ENCODE measurements around the gene SEPTIN10.
"Not testable (repeated sequence)": the region's sequence is repeated elsewhere in the genome, so short reads cannot be mapped to it uniquely, and the experiment has no call there.

The SEPTIN10 gene

GRCh38 chr2:109547280-109547679 is 66.5 kb downstream of the SEPTIN10 start:
- DNase-seq (ENCODE audit: low read depth, low spot score) = no peak
- H3K9me3 ChIP-seq (ENCODE audit: low read depth, low read length) = no peaks in the 10 kb centered on the region
- no peak overlapping the region for H3K27ac ChIP-seq
- no peak overlapping the region for H3K9ac ChIP-seq (ENCODE audit: insufficient read length)
- peaks cover 7% of the 10 kb centered on the region; the same call in 1 of the 2 replicates for H3K36me3 ChIP-seq (ENCODE audit: insufficient read depth, low read length)
- H3K4me3 ChIP-seq = no peak overlapping the region
- no peak for TF ChIP-seq POLR2AphosphoS5 (IDR thresholded peaks at IDR 0.05; ENCODE audit: borderline replicate concordance, low read depth, low read length)
- TF ChIP-seq FOXP2 (optimal IDR thresholded peaks at IDR 0.05; ENCODE audit: control extremely low read depth, extremely low read length, insufficient read depth) = no peak
- TF ChIP-seq EZH2 (IDR thresholded peaks at IDR 0.05) = no peak

GRCh38 chr2:109545828-109546713 is 67.7 kb downstream of the SEPTIN10 start:
- Histone ChIP-seq H3K9ac (ENCODE audit: insufficient read length) (no peak overlapping the region), H3K36me3 (ENCODE audit: insufficient read depth, low read length) (peaks cover 5% of the 10 kb centered on the region; the same call in 1 of the 2 replicates), H3K4me3 (no peak overlapping the region), H3K27ac (no peak overlapping the region), H3K9me3 (ENCODE audit: low read depth, low read length) (no peaks in the 10 kb centered on the region)
- peak; percentile 8 for DNase-seq (ENCODE audit: low read depth, low spot score)
- TF ChIP-seq EZH2 (IDR thresholded peaks at IDR 0.05) (no peak), FOXP2 (optimal IDR thresholded peaks at IDR 0.05; ENCODE audit: control extremely low read depth, extremely low read length, insufficient read depth) (no peak), POLR2AphosphoS5 (IDR thresholded peaks at IDR 0.05; ENCODE audit: borderline replicate concordance, low read depth, low read length) (no peak)

- no peak overlapping the region for H3K9ac ChIP-seq (ENCODE audit: insufficient read length)
- H3K36me3 ChIP-seq (ENCODE audit: insufficient read depth, low read length) = peaks cover 5% of the 10 kb centered on the region; the same call in 1 of the 2 replicates
- TF ChIP-seq POLR2AphosphoS5 (IDR thresholded peaks at IDR 0.05; ENCODE audit: borderline replicate concordance, low read depth, low read length) (no peak), FOXP2 (optimal IDR thresholded peaks at IDR 0.05; ENCODE audit: control extremely low read depth, extremely low read length, insufficient read depth) (no peak), EZH2 (IDR thresholded peaks at IDR 0.05) (no peak)
- DNase-seq (ENCODE audit: low read depth, low spot score) = no peak
- H3K9me3 ChIP-seq (ENCODE audit: low read depth, low read length) = no peaks in the 10 kb centered on the region
- no peak overlapping the region for H3K4me3 ChIP-seq
- H3K27ac ChIP-seq = no peak overlapping the region
Observed at GRCh38 chr2:109542384-109542783, 71.4 kb downstream of the SEPTIN10 start.

GRCh38 chr2:109538546-109538945 is 75.2 kb downstream of the SEPTIN10 start:
- TF ChIP-seq POLR2AphosphoS5 (IDR thresholded peaks at IDR 0.05; ENCODE audit: borderline replicate concordance, low read depth, low read length) (no peak), FOXP2 (optimal IDR thresholded peaks at IDR 0.05; ENCODE audit: control extremely low read depth, extremely low read length, insufficient read depth) (no peak), EZH2 (IDR thresholded peaks at IDR 0.05) (no peak)
- H3K36me3 ChIP-seq (ENCODE audit: insufficient read depth, low read length) = no peaks in the 10 kb centered on the region
- no peak overlapping the region for H3K4me3 ChIP-seq
- H3K9ac ChIP-seq (ENCODE audit: insufficient read length) = no peak overlapping the region
- H3K9me3 ChIP-seq (ENCODE audit: low read depth, low read length) = no peaks in the 10 kb centered on the region
- DNase-seq (ENCODE audit: low read depth, low spot score) = no peak
- no peak overlapping the region for H3K27ac ChIP-seq

GRCh38 chr2:109537565-109538222 is 76.1 kb downstream of the SEPTIN10 start:
- no peak for DNase-seq (ENCODE audit: low read depth, low spot score)
- TF ChIP-seq EZH2 (IDR thresholded peaks at IDR 0.05) (no peak), FOXP2 (optimal IDR thresholded peaks at IDR 0.05; ENCODE audit: control extremely low read depth, extremely low read length, insufficient read depth) (no peak), POLR2AphosphoS5 (IDR thresholded peaks at IDR 0.05; ENCODE audit: borderline replicate concordance, low read depth, low read length) (no peak)
- Histone ChIP-seq H3K9me3 (ENCODE audit: low read depth, low read length) (no peaks in the 10 kb centered on the region), H3K36me3 (ENCODE audit: insufficient read depth, low read length) (no peaks in the 10 kb centered on the region), H3K4me3 (no peak overlapping the region), H3K9ac (ENCODE audit: insufficient read length) (no peak overlapping the region), H3K27ac (no peak overlapping the region)

GRCh38 chr2:109536556-109536955 is 77.2 kb downstream of the SEPTIN10 start:
- H3K9me3 ChIP-seq (ENCODE audit: low read depth, low read length); DNase-seq (ENCODE audit: low read depth, low spot score); H3K9ac ChIP-seq (ENCODE audit: insufficient read length); H3K27ac ChIP-seq; H3K4me3 ChIP-seq; H3K36me3 ChIP-seq (ENCODE audit: insufficient read depth, low read length): not testable (repeated sequence)

GRCh38 chr2:109535217-109535946 is 78.4 kb downstream of the SEPTIN10 start:
- no peak overlapping the region for H3K4me3 ChIP-seq
- TF ChIP-seq POLR2AphosphoS5 (IDR thresholded peaks at IDR 0.05; ENCODE audit: borderline replicate concordance, low read depth, low read length) (no peak), FOXP2 (optimal IDR thresholded peaks at IDR 0.05; ENCODE audit: control extremely low read depth, extremely low read length, insufficient read depth) (no peak), EZH2 (IDR thresholded peaks at IDR 0.05) (no peak)
- H3K27ac ChIP-seq = no peak overlapping the region
- no peak for DNase-seq (ENCODE audit: low read depth, low spot score)
- no peak overlapping the region for H3K9ac ChIP-seq (ENCODE audit: insufficient read length)
- no peaks in the 10 kb centered on the region for H3K36me3 ChIP-seq (ENCODE audit: insufficient read depth, low read length)
- H3K9me3 ChIP-seq (ENCODE audit: low read depth, low read length) = no peaks in the 10 kb centered on the region

- H3K9ac ChIP-seq (ENCODE audit: insufficient read length) = no peak overlapping the region
- DNase-seq (ENCODE audit: low read depth, low spot score) = no peak
- no peaks in the 10 kb centered on the region for H3K36me3 ChIP-seq (ENCODE audit: insufficient read depth, low read length)
- H3K27ac ChIP-seq = no peak overlapping the region
- TF ChIP-seq POLR2AphosphoS5 (IDR thresholded peaks at IDR 0.05; ENCODE audit: borderline replicate concordance, low read depth, low read length) (no peak), FOXP2 (optimal IDR thresholded peaks at IDR 0.05; ENCODE audit: control extremely low read depth, extremely low read length, insufficient read depth) (no peak), EZH2 (IDR thresholded peaks at IDR 0.05) (no peak)
- H3K9me3 ChIP-seq (ENCODE audit: low read depth, low read length) = no peaks in the 10 kb centered on the region
- H3K4me3 ChIP-seq = no peak overlapping the region
Observed at GRCh38 chr2:109533823-109534222, 79.9 kb downstream of the SEPTIN10 start.
